ENCODE data around the gene VSIG1.

The VSIG1 gene

DNA sequence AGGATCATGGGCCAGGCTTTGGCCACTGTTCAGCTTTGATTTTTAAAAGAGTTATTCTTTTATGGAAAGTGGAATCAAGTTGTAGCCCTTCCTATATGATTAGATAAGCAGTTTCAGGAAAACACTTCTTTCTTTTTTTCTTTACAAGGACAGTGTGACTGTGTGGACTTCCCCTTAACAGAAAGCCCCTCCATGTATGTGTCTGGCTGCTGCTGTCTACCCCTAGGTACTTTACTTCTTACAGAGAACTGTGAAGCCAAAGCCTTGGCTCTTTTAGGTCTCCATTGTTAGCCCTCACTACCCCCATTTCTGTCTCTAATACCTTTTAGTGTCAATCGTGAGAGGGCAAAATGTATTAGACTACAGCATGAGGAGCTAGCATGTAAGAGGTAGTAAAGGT is 19.1 kb downstream of the VSIG1 start:
- no peak overlapping the region for H3K27ac ChIP-seq
- TF ChIP-seq, protein P1, sequence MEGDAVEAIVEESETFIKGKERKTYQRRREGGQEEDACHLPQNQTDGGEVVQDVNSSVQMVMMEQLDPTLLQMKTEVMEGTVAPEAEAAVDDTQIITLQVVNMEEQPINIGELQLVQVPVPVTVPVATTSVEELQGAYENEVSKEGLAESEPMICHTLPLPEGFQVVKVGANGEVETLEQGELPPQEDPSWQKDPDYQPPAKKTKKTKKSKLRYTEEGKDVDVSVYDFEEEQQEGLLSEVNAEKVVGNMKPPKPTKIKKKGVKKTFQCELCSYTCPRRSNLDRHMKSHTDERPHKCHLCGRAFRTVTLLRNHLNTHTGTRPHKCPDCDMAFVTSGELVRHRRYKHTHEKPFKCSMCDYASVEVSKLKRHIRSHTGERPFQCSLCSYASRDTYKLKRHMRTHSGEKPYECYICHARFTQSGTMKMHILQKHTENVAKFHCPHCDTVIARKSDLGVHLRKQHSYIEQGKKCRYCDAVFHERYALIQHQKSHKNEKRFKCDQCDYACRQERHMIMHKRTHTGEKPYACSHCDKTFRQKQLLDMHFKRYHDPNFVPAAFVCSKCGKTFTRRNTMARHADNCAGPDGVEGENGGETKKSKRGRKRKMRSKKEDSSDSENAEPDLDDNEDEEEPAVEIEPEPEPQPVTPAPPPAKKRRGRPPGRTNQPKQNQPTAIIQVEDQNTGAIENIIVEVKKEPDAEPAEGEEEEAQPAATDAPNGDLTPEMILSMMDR (IDR thresholded peaks at IDR 0.05) = no peak
- no peak for TF ChIP-seq ZFX (IDR thresholded peaks at IDR 0.05; ENCODE audit: borderline replicate concordance)

DNA sequence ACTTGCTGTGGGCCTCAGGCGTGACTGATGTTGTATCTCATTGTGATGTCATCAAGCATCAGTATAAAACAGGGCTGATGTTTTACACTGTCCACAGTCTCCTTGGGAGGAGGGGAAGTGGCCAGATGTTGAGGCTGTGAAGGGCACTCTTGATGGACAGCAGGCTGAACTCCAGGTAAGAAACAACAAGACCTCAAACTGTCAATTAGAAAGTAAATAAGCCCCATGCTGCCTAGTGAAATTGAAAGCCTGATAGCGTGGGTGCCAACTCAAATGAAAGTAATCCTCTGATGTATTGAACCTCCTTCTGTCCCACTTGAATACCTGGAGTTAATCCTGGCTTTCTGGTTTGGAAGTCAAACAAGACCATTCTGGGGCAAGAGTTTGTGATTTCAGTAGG is 19.7 kb downstream of the VSIG1 start:
- no peak overlapping the region for H3K27ac ChIP-seq
- TF ChIP-seq ZFX (IDR thresholded peaks at IDR 0.05; ENCODE audit: borderline replicate concordance) = no peak
- TF ChIP-seq, protein P1 (IDR thresholded peaks at IDR 0.05) = no peak

DNA sequence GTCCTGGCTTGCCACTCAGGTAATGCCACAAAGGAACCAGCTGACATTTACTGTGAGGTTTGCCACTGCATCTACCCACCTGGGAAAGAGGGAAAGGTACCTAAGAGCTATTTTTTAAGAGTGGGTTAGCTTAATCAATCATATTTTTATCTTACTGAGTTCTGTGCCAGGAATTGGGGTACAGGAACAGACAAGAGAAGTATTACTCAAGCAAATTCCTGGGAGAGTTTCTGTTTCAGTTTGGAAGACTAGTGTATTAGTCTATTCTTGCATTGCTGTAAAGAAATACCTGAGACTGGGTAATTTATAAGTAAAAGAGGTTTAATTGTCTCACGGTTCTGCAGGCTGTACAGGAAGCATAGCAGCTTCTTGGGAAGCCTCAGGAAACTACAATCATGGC is 23.3 kb downstream of the VSIG1 start:
- no peak for TF ChIP-seq ZFX (IDR thresholded peaks at IDR 0.05; ENCODE audit: borderline replicate concordance)
- TF ChIP-seq, protein P1 (IDR thresholded peaks at IDR 0.05) = no peak

DNA sequence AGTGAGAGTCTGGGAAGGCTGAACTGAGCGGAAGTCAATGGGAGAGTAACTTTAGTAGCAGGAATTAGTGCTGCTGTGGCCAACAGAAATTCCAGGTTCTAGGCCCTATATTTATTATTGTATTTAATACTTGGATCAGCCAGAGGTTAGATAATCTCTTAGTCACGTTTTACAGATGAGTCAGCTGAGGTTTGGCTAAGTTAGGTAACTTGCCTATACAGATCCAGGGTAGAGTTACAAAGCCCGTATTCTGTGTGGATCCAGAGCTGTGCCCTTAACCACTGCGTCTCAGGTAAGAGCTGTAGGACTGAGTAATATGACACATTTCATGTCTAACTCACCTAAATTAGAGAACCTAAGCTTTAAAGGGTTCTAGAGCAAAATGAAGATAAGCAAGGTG is 26.0 kb downstream of the VSIG1 start:
- TF ChIP-seq, protein P1 (IDR thresholded peaks at IDR 0.05) = no peak
- TF ChIP-seq ZFX (IDR thresholded peaks at IDR 0.05; ENCODE audit: borderline replicate concordance) = no peak
- H3K27ac ChIP-seq = no peak overlapping the region

More for the DNA sequence above, 23.3 kb downstream of the VSIG1 start:
- no peak overlapping the region for H3K27ac ChIP-seq

DNA sequence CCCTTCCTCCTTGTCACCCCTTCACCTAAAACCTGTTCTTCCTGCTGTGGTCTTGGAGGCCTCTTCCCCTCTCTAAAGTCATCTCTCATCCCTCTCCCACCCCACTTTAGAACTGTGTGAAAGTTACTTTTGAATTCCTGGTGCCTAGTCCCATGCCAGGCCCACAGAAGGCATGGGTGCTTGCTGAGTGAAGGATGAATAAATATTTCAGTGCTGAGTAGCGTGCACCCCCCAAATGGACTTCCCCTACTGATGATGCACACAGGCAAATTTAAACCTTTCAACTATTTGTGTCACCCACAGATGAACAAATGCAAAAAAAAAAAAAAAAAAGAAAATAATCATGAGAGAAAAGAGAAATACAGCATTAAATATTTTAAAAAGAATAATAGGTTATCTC is 26.7 kb downstream of the VSIG1 start:
- no peak for TF ChIP-seq ZFX (IDR thresholded peaks at IDR 0.05; ENCODE audit: borderline replicate concordance)
- TF ChIP-seq, protein P1 (IDR thresholded peaks at IDR 0.05) = no peak
- no peak overlapping the region for H3K27ac ChIP-seq

DNA sequence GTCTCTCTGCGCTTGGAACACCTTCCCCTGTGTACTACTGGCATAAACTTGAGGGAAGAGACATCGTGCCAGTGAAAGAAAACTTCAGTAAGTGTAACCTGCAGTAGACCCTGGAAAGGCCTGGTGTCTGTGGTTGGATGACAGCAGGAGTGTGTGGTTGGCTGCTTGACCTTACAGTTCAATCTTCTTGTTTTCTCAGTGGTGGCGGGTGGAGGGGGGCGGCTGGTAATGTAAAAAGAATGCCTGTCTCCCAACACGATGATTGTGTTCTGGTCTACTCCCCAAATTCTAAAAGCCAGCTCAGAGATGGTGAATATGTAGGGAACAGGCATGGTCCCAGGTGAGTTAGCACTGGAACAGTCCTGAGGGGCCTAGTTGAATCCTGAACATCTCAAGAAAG is 27.9 kb downstream of the VSIG1 start:
- no peak overlapping the region for H3K27ac ChIP-seq
- TF ChIP-seq, protein P1 (IDR thresholded peaks at IDR 0.05) = no peak
- TF ChIP-seq ZFX (IDR thresholded peaks at IDR 0.05; ENCODE audit: borderline replicate concordance) = no peak

DNA sequence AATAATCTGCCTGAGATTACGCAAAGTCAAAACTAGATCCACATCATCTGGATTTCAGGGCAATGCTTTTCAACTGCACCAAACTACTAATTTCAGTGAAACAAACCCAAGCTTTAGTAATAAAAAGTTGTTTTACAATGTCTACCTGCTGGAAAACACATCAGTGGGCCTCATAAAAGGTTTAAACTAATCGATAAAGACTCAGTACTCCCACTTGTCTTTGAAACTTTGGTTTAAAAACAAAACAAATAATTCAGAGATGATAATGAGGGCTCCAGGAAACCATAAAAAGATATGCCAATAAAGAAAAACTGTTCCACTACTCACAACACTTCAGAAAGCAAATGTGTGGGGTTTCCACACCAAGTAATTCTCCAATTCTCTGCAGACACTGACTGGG is 36.2 kb downstream of the VSIG1 start:
- no peak overlapping the region for H3K27ac ChIP-seq
- TF ChIP-seq, protein P1 (IDR thresholded peaks at IDR 0.05) = no peak
- TF ChIP-seq ZFX (IDR thresholded peaks at IDR 0.05; ENCODE audit: borderline replicate concordance) = no peak
